Esophagus muscularis mucosa (tissue), 4 donors: ENCODE measurements around the gene CDC25B.
A peak's percentile ranks its signal among the peaks of the same experiment; 100 is the strongest.

Experiments used
- EP300 ChIP-seq: sonication (generic); formaldehyde crosslinking; IDR thresholded peaks from one replicate; pipeline ENCODE4 v1.6.1; 2017; ENCODE audit warnings: antibody characterized with exemption
- POLR2A ChIP-seq: fragments of 450-650 bp; IDR thresholded peaks from one replicate; pipeline ENCODE4 v1.6.1; 2017; ENCODE audit warnings: antibody characterized with exemption, moderate library complexity, mild to moderate bottlenecking, low read depth
- TF ChIP-seq, protein P1 (sequence below), 3 experiments: fragments of 200-600 bp in 2 of 3; fragments of 450-650 bp in 1 of 3; sonication (generic) in 2 of 3; IDR thresholded peaks; one replicate each; pipeline ENCODE4 v1.5.1; 2017 to 2019; ENCODE audit warnings: antibody characterized with exemption in 3 of 3, mild to moderate bottlenecking in 2 of 3, moderate library complexity in 1 of 3

DNA sequence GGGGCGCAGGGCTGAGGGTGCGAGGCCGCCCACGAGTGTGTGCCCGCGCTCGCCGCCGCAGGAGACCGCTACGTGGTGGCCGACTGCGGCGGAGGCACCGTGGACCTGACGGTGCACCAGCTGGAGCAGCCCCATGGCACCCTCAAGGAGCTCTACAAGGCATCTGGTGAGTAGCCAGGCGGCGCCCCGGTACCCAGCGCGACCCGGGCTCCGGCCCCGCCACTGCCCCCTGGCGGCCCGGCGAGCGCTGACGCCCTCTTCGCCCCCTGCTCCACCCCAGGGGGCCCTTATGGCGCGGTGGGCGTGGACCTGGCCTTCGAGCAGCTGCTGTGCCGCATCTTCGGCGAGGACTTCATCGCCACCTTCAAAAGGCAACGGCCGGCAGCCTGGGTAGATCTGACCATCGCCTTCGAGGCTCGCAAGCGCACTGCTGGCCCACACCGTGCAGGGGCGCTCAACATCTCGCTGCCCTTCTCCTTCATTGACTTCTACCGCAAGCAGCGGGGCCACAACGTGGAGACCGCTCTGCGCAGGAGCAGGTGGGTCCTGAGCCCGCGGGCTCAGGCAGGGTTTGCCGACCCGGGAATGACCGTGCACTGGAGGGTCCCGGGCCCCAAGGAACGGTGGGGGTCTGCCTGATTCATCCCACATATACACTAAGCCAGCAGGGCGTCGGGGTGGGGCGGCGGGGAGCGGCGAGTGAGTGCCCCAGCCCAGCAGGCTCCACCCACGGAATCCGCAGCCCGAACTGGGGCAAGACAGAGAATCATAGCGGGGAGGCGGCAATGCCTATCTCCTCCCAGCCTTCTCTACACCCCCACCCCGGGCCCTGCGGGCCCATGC is 46.2 kb upstream of the CDC25B start:
- TF ChIP-seq, protein P1, sequence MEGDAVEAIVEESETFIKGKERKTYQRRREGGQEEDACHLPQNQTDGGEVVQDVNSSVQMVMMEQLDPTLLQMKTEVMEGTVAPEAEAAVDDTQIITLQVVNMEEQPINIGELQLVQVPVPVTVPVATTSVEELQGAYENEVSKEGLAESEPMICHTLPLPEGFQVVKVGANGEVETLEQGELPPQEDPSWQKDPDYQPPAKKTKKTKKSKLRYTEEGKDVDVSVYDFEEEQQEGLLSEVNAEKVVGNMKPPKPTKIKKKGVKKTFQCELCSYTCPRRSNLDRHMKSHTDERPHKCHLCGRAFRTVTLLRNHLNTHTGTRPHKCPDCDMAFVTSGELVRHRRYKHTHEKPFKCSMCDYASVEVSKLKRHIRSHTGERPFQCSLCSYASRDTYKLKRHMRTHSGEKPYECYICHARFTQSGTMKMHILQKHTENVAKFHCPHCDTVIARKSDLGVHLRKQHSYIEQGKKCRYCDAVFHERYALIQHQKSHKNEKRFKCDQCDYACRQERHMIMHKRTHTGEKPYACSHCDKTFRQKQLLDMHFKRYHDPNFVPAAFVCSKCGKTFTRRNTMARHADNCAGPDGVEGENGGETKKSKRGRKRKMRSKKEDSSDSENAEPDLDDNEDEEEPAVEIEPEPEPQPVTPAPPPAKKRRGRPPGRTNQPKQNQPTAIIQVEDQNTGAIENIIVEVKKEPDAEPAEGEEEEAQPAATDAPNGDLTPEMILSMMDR (IDR thresholded peaks at IDR 0.05): peak; percentile 53 to 69 (median 55)
- no peak for TF ChIP-seq POLR2A
- no peak for TF ChIP-seq EP300
